ENCODE results near the gene CYSTM1. TPM values are rescaled to one million over a fixed set of nuclear protein-coding genes. Genes with fewer than 3 reads are reported as not detected.

The CYSTM1 gene
- total and polyA plus RNA-seq, 4 experiments from 2014 or later = 5.0 to 21.1 (median 9.5) TPM

GRCh38 chr5:140133514-140134167 is 41.3 kb upstream of the CYSTM1 start:
- ChIA-PET CTCF (ENCODE audit: partially characterized antibody) (interaction anchor here (0.6 to 4.9 kb wide), 9 partner anchors 9 to 1023 kb away, joined by 3 to 30 read pairs (median 4); no protein-coding TSS in a partner anchor), POLR2A (ENCODE audit: partially characterized antibody) (interaction anchor here (2.3 to 3.0 kb wide), 2 partner anchors 19 to 26 kb away, joined by 7 to 10 read pairs; partner anchors contain the start of gene PURA)
- no peaks in the 10 kb centered on the region for H3K9me3 Mint-ChIP-seq
- no peak overlapping the region for H3K4me3 Mint-ChIP-seq
- Histone ChIP-seq H3K27ac (ENCODE audit: low read depth, low read length) (no peak overlapping the region), H3K9me3 (ENCODE audit: control insufficient read depth in 1 of 2, low read length in 2 of 2) (no peaks in the 10 kb centered on the region), H3K27me3 (ENCODE audit: insufficient read depth, low read length) (no peaks in the 10 kb centered on the region), H3K4me3 (ENCODE audit: low read length in 2 of 2) (no peak overlapping the region), H3K4me1 (ENCODE audit: insufficient read depth, low read length) (peaks cover 16% of the 10 kb centered on the region), H3K36me3 (ENCODE audit: insufficient read depth, low read length) (no peaks in the 10 kb centered on the region)
- H3K27me3 Mint-ChIP-seq = no peaks in the 10 kb centered on the region
- no peaks in the 10 kb centered on the region for H3K36me3 Mint-ChIP-seq
- H3K4me1 Mint-ChIP-seq = peaks cover 23 to 45% (median 35%) of the 10 kb centered on the region in 4 donors
- no peak overlapping the region for H3K27ac Mint-ChIP-seq
- intact Hi-C loops (cut with micrococcal nuclease) = no loop called here
- no peak for DNase-seq

GRCh38 chr5:140134277-140134935 is 40.6 kb upstream of the CYSTM1 start:
- ChIA-PET CTCF (ENCODE audit: partially characterized antibody) (interaction anchor here (0.8 to 4.9 kb wide), 8 partner anchors 8 to 60 kb away, joined by 3 to 30 read pairs (median 4); no protein-coding TSS in a partner anchor), POLR2A (ENCODE audit: partially characterized antibody) (interaction anchor here (2.3 kb wide), 1 partner anchor 20 kb away, joined by 7 read pairs; the partner anchor contains the start of gene PURA)
- Mint-ChIP-seq H3K36me3 (no peaks in the 10 kb centered on the region), H3K4me1 (peaks cover 22 to 45% (median 35%) of the 10 kb centered on the region in 4 donors), H3K27me3 (no peaks in the 10 kb centered on the region), H3K4me3 (no peak overlapping the region), H3K9me3 (no peaks in the 10 kb centered on the region), H3K27ac (no peak overlapping the region)
- Histone ChIP-seq H3K4me1 (ENCODE audit: insufficient read depth, low read length) (peaks cover 16% of the 10 kb centered on the region), H3K27me3 (ENCODE audit: insufficient read depth, low read length) (no peaks in the 10 kb centered on the region), H3K9me3 (ENCODE audit: control insufficient read depth in 1 of 2, low read length in 2 of 2) (no peaks in the 10 kb centered on the region), H3K27ac (ENCODE audit: low read depth, low read length) (no peak overlapping the region), H3K4me3 (ENCODE audit: low read length in 2 of 2) (no peak overlapping the region), H3K36me3 (ENCODE audit: insufficient read depth, low read length) (no peaks in the 10 kb centered on the region)
- intact Hi-C loops (cut with micrococcal nuclease) = no loop called here
- no peak for DNase-seq

GRCh38 chr5:140135127-140135526 is 39.9 kb upstream of the CYSTM1 start:
- DNase-seq = no peak
- Mint-ChIP-seq H3K9me3 (no peaks in the 10 kb centered on the region), H3K4me3 (no peak overlapping the region), H3K36me3 (no peaks in the 10 kb centered on the region), H3K27ac (no peak overlapping the region), H3K4me1 (peaks cover 22 to 45% (median 35%) of the 10 kb centered on the region in 4 donors), H3K27me3 (no peaks in the 10 kb centered on the region)
- POLR2A ChIA-PET (ENCODE audit: partially characterized antibody) = no interaction called here
- no peak overlapping the region for H3K4me3 ChIP-seq (ENCODE audit: low read length in 2 of 2)
- H3K27me3 ChIP-seq (ENCODE audit: insufficient read depth, low read length) = no peaks in the 10 kb centered on the region
- intact Hi-C loops (cut with micrococcal nuclease) = no loop called here
- H3K36me3 ChIP-seq (ENCODE audit: insufficient read depth, low read length) = no peaks in the 10 kb centered on the region
- H3K9me3 ChIP-seq (ENCODE audit: control insufficient read depth in 1 of 2, low read length in 2 of 2) = no peaks in the 10 kb centered on the region
- peaks cover 16% of the 10 kb centered on the region for H3K4me1 ChIP-seq (ENCODE audit: insufficient read depth, low read length)
- CTCF ChIA-PET (ENCODE audit: partially characterized antibody) = interaction anchor here (0.8 to 14.9 kb wide), 4 partner anchors 10 to 62 kb away, joined by 3 to 257 read pairs (median 24); no protein-coding TSS in a partner anchor
- H3K27ac ChIP-seq (ENCODE audit: low read depth, low read length) = no peak overlapping the region

GRCh38 chr5:140136624-140137023 is 38.4 kb upstream of the CYSTM1 start:
- Histone ChIP-seq H3K27me3 (ENCODE audit: insufficient read depth, low read length) (no peaks in the 10 kb centered on the region), H3K36me3 (ENCODE audit: insufficient read depth, low read length) (no peaks in the 10 kb centered on the region), H3K27ac (ENCODE audit: low read depth, low read length) (no peak overlapping the region), H3K9me3 (ENCODE audit: control insufficient read depth in 1 of 2, low read length in 2 of 2) (no peaks in the 10 kb centered on the region), H3K4me3 (ENCODE audit: low read length in 2 of 2) (no peak overlapping the region), H3K4me1 (ENCODE audit: insufficient read depth, low read length) (peaks cover 10% of the 10 kb centered on the region)
- POLR2A ChIA-PET (ENCODE audit: partially characterized antibody) = no interaction called here
- Mint-ChIP-seq H3K4me3 (no peak overlapping the region), H3K9me3 (no peaks in the 10 kb centered on the region), H3K27me3 (no peaks in the 10 kb centered on the region), H3K4me1 (peaks cover 16 to 31% (median 24%) of the 10 kb centered on the region in 4 donors), H3K27ac (no peak overlapping the region), H3K36me3 (no peaks in the 10 kb centered on the region)
- CTCF ChIA-PET (ENCODE audit: partially characterized antibody) = interaction anchor here (0.9 to 14.9 kb wide), 4 partner anchors 8 to 64 kb away, joined by 3 to 257 read pairs (median 17); no protein-coding TSS in a partner anchor
- no peak for DNase-seq
- intact Hi-C loops (cut with micrococcal nuclease) = no loop called here

- Mint-ChIP-seq H3K27me3 (peaks cover 4 to 9% of the 10 kb centered on the region in 2 donors), H3K9me3 (no peaks in the 10 kb centered on the region), H3K4me3 (no peak overlapping the region), H3K4me1 (peaks cover 13 to 22% (median 18%) of the 10 kb centered on the region in 4 donors), H3K27ac (peak overlapping the region in 1 of 7 donors; percentile 73), H3K36me3 (peaks cover 0 to 2% of the 10 kb centered on the region in 2 donors)
- H3K4me3 ChIP-seq (ENCODE audit: low read length in 2 of 2) = no peak overlapping the region
- ChIA-PET POLR2A (ENCODE audit: partially characterized antibody) (no interaction called here), CTCF (ENCODE audit: partially characterized antibody) (interaction anchor here (1.4 to 14.9 kb wide), 4 partner anchors 17 to 68 kb away, joined by 6 to 257 read pairs (median 140); partner anchors contain the start of gene PURA)
- H3K36me3 ChIP-seq (ENCODE audit: insufficient read depth, low read length) = no peaks in the 10 kb centered on the region
- peaks cover 5% of the 10 kb centered on the region for H3K4me1 ChIP-seq (ENCODE audit: insufficient read depth, low read length)
- no peak for DNase-seq
- peaks cover 5% of the 10 kb centered on the region for H3K27me3 ChIP-seq (ENCODE audit: insufficient read depth, low read length)
- no peaks in the 10 kb centered on the region for H3K9me3 ChIP-seq (ENCODE audit: control insufficient read depth in 1 of 2, low read length in 2 of 2)
- intact Hi-C loops (cut with micrococcal nuclease) = no loop called here
- no peak overlapping the region for H3K27ac ChIP-seq (ENCODE audit: low read depth, low read length)
Measured at GRCh38 chr5:140140435-140140834, 34.6 kb upstream of the CYSTM1 start.

- Histone ChIP-seq H3K27me3 (ENCODE audit: insufficient read depth, low read length) (peaks cover 7% of the 10 kb centered on the region), H3K4me1 (ENCODE audit: insufficient read depth, low read length) (peaks cover 12% of the 10 kb centered on the region), H3K9me3 (ENCODE audit: control insufficient read depth in 1 of 2, low read length in 2 of 2) (no peaks in the 10 kb centered on the region), H3K4me3 (ENCODE audit: low read length in 2 of 2) (no peak overlapping the region), H3K36me3 (ENCODE audit: insufficient read depth, low read length) (no peaks in the 10 kb centered on the region), H3K27ac (ENCODE audit: low read depth, low read length) (no peak overlapping the region)
- intact Hi-C loops (cut with micrococcal nuclease) = no loop called here
- CTCF ChIA-PET (ENCODE audit: partially characterized antibody) = interaction anchor here (0.9 to 14.9 kb wide), 7 partner anchors 16 to 86 kb away, joined by 3 to 257 read pairs (median 72); partner anchors contain the start of gene PURA
- peaks cover 0 to 2% of the 10 kb centered on the region in 2 donors for H3K36me3 Mint-ChIP-seq
- DNase-seq = no peak
- no peaks in the 10 kb centered on the region for H3K9me3 Mint-ChIP-seq
- no peak overlapping the region for H3K4me3 Mint-ChIP-seq
- POLR2A ChIA-PET (ENCODE audit: partially characterized antibody) = interaction anchor here (1.4 kb wide), 1 partner anchor 33 kb away, joined by 3 read pairs; no protein-coding TSS in a partner anchor
- peaks cover 4 to 11% of the 10 kb centered on the region in 2 donors for H3K27me3 Mint-ChIP-seq
- peaks cover 12 to 25% (median 21%) of the 10 kb centered on the region in 4 donors for H3K4me1 Mint-ChIP-seq
- peak overlapping the region in 1 of 7 donors; percentile 52 for H3K27ac Mint-ChIP-seq
Measured at GRCh38 chr5:140141241-140141640, 33.7 kb upstream of the CYSTM1 start.

GRCh38 chr5:140142246-140142645 is 32.7 kb upstream of the CYSTM1 start:
- H3K4me1 Mint-ChIP-seq = peaks cover 12 to 32% (median 25%) of the 10 kb centered on the region in 4 donors
- H3K9me3 Mint-ChIP-seq = no peaks in the 10 kb centered on the region
- H3K4me3 Mint-ChIP-seq = no peak overlapping the region
- CTCF ChIA-PET (ENCODE audit: partially characterized antibody) = interaction anchor here (1.5 to 14.9 kb wide), 7 partner anchors 10 to 87 kb away, joined by 6 to 257 read pairs (median 72); partner anchors contain the start of gene PURA
- peaks cover 0 to 2% of the 10 kb centered on the region in 2 donors for H3K36me3 Mint-ChIP-seq
- intact Hi-C loops (cut with micrococcal nuclease) = no loop called here
- Histone ChIP-seq H3K27me3 (ENCODE audit: insufficient read depth, low read length) (peaks cover 7% of the 10 kb centered on the region), H3K4me3 (ENCODE audit: low read length in 2 of 2) (no peak overlapping the region), H3K27ac (ENCODE audit: low read depth, low read length) (no peak overlapping the region), H3K36me3 (ENCODE audit: insufficient read depth, low read length) (no peaks in the 10 kb centered on the region), H3K9me3 (ENCODE audit: control insufficient read depth in 1 of 2, low read length in 2 of 2) (no peaks in the 10 kb centered on the region), H3K4me1 (ENCODE audit: insufficient read depth, low read length) (peaks cover 12% of the 10 kb centered on the region)
- DNase-seq = no peak
- no peak overlapping the region for H3K27ac Mint-ChIP-seq
- H3K27me3 Mint-ChIP-seq = peaks cover 4 to 12% of the 10 kb centered on the region in 2 donors
- POLR2A ChIA-PET (ENCODE audit: partially characterized antibody) = interaction anchor here (1.4 kb wide), 1 partner anchor 34 kb away, joined by 3 read pairs; no protein-coding TSS in a partner anchor

Data from CD4-positive, alpha-beta memory T cell (primary cell).